K562 (cell line): ENCODE measurements around the gene PATL2. TPM values are rescaled to one million over a fixed set of nuclear protein-coding genes. Genes with fewer than 3 reads are reported as not detected.

Experiments used
- AFF4 ChIP-seq: sonication (generic); formaldehyde crosslinking; IDR thresholded peaks from 2 replicates; pipeline ENCODE4 v1.8.0; 2023; ENCODE audit warnings: mild to moderate bottlenecking, missing genetic modification reagents
- CBX1 ChIP-seq: sonication (generic); IDR thresholded peaks from 2 replicates; pipeline ENCODE4 v1.6.1; 2016; ENCODE audit warnings: antibody characterized with exemption, low read depth, mild to moderate bottlenecking
- CCNT2 ChIP-seq: IDR thresholded peaks from 2 replicates; pipeline ENCODE4 v1.6.1; 2011; ENCODE audit warnings: borderline replicate concordance, low read depth, mild to moderate bottlenecking, moderate library complexity, mixed read lengths, low read length; ENCODE audit not compliant: insufficient read length; ENCODE audit errors: extremely low read depth
- ETV5 ChIP-seq: sonication (generic); formaldehyde crosslinking; IDR thresholded peaks from 2 replicates; pipeline ENCODE4 v1.4.0; 2020; ENCODE audit warnings: low read depth, mild to moderate bottlenecking, missing genetic modification reagents
- FIP1L1 ChIP-seq: fragments of 200-400 bp; formaldehyde crosslinking; IDR thresholded peaks from 2 replicates; pipeline ENCODE4 v1.6.1; 2018; ENCODE audit warnings: mild to moderate bottlenecking, low read depth, low read length; ENCODE audit not compliant: poor library complexity, severe bottlenecking
- HCFC1 ChIP-seq: IDR thresholded peaks from 2 replicates; pipeline ENCODE4 v1.6.1; 2012; ENCODE audit warnings: low read depth, low read length, improper control_type of control experiment
- KDM5B ChIP-seq: fragments of 200-600 bp; sonication (generic); IDR thresholded peaks from 2 replicates; pipeline ENCODE4 v1.6.1; 2012; ENCODE audit warnings: low read depth, mild to moderate bottlenecking, moderate library complexity, low read length, control low read depth, inconsistent platforms; ENCODE audit not compliant: insufficient replicate concordance
- KLF13 ChIP-seq: fragments of 450-650 bp; IDR thresholded peaks from 2 replicates; pipeline ENCODE4 v1.6.1; 2016; ENCODE audit warnings: missing genetic modification characterization, low read depth, mild to moderate bottlenecking, missing compliant biosample characterization, moderate library complexity, borderline replicate concordance
- MAX ChIP-seq: sonication (generic); formaldehyde crosslinking; IDR thresholded peaks from 2 replicates; pipeline ENCODE4 v1.9.0; 2022; ENCODE audit warnings: mild to moderate bottlenecking, missing genetic modification reagents
- MCM3 ChIP-seq: fragments of 450-650 bp; IDR thresholded peaks from 2 replicates; pipeline ENCODE4 v1.6.1; 2016
- MEF2A ChIP-seq: IDR thresholded peaks from 2 replicates; pipeline ENCODE4 v1.6.1; 2011; ENCODE audit warnings: low read depth, mild to moderate bottlenecking, low read length, moderate library complexity; ENCODE audit not compliant: control insufficient read depth
- RBFOX2 ChIP-seq: fragments of 200-400 bp; formaldehyde crosslinking; IDR thresholded peaks from 2 replicates; pipeline ENCODE4 v1.6.1; 2017; ENCODE audit warnings: low read depth, mild to moderate bottlenecking, low read length, moderate library complexity
- SMAD1 ChIP-seq: fragments of 150-350 bp; IDR thresholded peaks from 2 replicates; pipeline ENCODE4 v1.6.1; 2014; ENCODE audit warnings: low read length, low read depth; ENCODE audit not compliant: partially characterized antibody
- SMARCE1 ChIP-seq: fragments of 450-650 bp; IDR thresholded peaks from 2 replicates; pipeline ENCODE4 v1.7.1; 2016; ENCODE audit warnings: mild to moderate bottlenecking
- ZNF41 ChIP-seq: fragments of 250-450 bp; sonication (Bioruptor Pico); conservative IDR thresholded peaks from 2 replicates; pipeline ENCODE4 v1.4.0; 2020; ENCODE audit warnings: mild to moderate bottlenecking
- ZNF717 ChIP-seq: fragments of 250-450 bp; sonication (Bioruptor Pico); IDR thresholded peaks from 2 replicates; pipeline ENCODE4 v1.5.0; 2021
- polyA plus RNA-seq, 8 experiments: library from polyadenylated mRNA; depleted of rRNA in 4 of 8; stranded (reverse) in 5 of 8; unstranded in 3 of 8; fragments of >200 nt; fragmentation: Nextera tagmentation in 2 of 8; fragmentation: Illumina TruSeq in 1 of 8; extraction: Ambion mirVana in 2 of 8; extraction: Trizol in 1 of 8; gene quantifications; 2 replicates each; pipeline versions ENCODE4 v1.2.1 to v1.2.3, GENCODE V29; 2011 to 2014; ENCODE audit warnings: inconsistent platforms in 1 of 8, missing spikeins in 1 of 8
- total RNA-seq, 7 experiments: library from RNA; depleted of rRNA in 6 of 7; stranded (reverse); fragments of >200 nt in 6 of 7; fragmentation: Illumina TruSeq in 2 of 7; extraction: Trizol in 2 of 7; gene quantifications; 2 replicates each; pipeline versions ENCODE4 v1.2.1 to v1.2.3, GENCODE V29; 2011 to 2021; ENCODE audit warnings: low replicate concordance in 1 of 7

PATL2 gene
- total and polyA plus RNA-seq, 9 of the 15 experiments (the other 6 are each of a cell fraction or from before 2014, with no cell fraction given): 0.42 to 1.1 (median 0.86) TPM

DNA sequence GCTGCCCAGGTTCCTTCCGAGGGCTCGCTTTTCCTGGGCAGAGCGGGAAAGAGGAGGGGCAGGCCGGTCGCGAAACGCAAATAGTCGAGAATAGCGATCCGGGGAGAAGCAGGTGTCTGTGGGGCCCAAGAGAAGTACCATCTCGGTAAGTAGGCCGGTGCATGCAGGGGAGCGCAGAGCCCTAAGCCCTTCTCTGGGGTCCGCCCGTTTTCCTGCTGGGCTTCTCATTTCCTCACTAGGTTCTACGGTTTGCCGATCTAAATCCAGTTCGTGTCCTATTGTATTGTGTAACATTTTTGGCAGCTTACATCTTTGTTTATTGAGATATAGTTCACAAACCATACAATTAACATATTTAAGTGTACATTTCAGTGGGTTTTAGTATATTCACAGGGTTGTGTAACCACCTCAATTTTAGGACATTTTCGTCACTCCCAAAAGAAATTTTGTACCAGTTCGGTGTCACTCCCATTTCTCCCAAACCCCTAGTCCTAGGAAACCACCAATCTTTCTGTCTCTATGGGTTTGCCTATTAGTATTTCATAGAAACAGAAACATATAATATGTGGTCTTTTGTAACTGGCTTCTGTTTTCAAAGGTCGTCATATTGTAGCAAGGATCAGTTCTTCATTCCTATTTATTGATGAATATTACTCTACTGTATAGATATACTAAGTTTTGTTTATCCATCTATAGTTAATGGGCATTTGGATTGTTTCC, 18.4 kb upstream of the PATL2 start (continued):
- TF ChIP-seq CCNT2 (no peak), MEF2A (no peak), KDM5B (peak; percentile 28), MCM3 (no peak), AFF4 (no peak), SMARCE1 (0 out of 2 replicates have a peak, but pooled peaks have one; percentile 10), KLF13 (no peak), ZNF717 (CRISPR knock-in tag) (no peak), RBFOX2 (no peak), SMAD1 (no peak), HCFC1 (no peak), ETV5 (CRISPR knock-in tag) (no peak), ZNF41 (CRISPR knock-in tag) (no peak), CBX1 (no peak), FIP1L1 (no peak), MAX (CRISPR knock-in tag) (peak; percentile 64)
